ENCODE data around the gene CACNA1G.
A peak's percentile ranks its signal among the peaks of the same experiment; 100 is the strongest.

CACNA1G gene

DNA sequence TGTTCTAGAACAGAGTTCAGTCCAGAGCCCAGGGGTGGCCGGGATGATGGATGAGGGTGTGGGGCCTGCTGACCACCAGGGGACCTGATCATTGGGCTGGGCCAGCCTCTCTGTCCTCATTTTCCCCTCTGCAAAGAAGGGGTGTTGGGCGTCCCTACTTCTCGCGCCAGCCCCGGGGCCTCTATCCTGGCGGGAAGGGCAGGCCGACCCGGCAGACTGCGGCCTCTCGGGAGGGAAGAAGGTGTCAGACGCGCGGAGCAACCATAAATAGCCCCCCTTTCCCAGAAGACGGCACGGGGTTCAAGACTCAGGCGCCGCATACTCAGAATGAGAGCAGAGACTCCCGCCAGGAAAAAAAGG, 2.0 kb upstream of the CACNA1G start:
- in situ Hi-C loops (cut with HindIII; ENCODE audit: low pct_ligation_motif_present, low sequenced_read_pairs): loop anchor here (25.0 kb wide), 1 partner anchor 129 kb away; no protein-coding TSS in a partner anchor
- Histone ChIP-seq H3K27ac (no peak overlapping the region), H3K36me3 (replicated peaks) (no peaks in the 10 kb centered on the region), H3K27me3 (replicated peaks) (peaks cover 53% of the 10 kb centered on the region), H3K4me3 (ENCODE audit: low read depth, low read length) (no peak overlapping the region)
- TF ChIP-seq, protein P1, sequence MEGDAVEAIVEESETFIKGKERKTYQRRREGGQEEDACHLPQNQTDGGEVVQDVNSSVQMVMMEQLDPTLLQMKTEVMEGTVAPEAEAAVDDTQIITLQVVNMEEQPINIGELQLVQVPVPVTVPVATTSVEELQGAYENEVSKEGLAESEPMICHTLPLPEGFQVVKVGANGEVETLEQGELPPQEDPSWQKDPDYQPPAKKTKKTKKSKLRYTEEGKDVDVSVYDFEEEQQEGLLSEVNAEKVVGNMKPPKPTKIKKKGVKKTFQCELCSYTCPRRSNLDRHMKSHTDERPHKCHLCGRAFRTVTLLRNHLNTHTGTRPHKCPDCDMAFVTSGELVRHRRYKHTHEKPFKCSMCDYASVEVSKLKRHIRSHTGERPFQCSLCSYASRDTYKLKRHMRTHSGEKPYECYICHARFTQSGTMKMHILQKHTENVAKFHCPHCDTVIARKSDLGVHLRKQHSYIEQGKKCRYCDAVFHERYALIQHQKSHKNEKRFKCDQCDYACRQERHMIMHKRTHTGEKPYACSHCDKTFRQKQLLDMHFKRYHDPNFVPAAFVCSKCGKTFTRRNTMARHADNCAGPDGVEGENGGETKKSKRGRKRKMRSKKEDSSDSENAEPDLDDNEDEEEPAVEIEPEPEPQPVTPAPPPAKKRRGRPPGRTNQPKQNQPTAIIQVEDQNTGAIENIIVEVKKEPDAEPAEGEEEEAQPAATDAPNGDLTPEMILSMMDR (IDR thresholded peaks at IDR 0.05; ENCODE audit: low read depth, low read length, missing control alignments): no peak
- DNase-seq: no peak

DNA sequence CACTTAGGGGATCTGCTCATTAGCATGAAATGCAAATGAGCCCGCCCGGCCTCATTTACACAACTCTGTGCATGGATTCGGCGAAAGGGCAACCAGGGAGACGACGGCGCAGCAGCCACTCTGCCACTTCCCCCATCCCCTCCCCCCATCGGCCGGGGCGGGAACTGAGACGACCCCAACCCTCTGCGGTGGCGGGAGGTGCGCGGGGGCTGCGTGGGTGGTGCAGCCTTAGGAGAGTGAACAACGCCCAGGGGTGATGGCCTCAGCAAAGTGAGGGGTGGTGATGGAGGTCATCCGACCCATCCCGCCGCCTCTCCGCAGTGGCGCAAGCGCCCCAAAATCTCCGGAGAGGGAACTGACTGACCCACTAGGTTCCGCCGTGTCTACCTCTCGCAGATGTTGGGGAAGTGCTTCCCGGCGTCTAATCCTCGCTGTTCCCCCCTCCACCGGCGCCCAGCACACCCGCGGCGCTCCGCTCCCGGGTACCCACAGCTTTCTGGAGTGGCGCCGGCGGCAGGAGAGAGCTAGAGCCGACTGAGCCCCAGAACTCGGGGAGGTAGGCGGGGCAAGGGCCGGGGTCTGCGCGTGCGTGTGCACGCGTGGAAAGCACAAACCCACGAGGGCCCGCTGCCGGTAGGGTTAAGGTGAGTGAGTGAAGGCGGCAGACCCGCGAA, 1.4 kb upstream of the CACNA1G start:
- Histone ChIP-seq H3K4me3 (ENCODE audit: low read depth, low read length) (no peak overlapping the region), H3K36me3 (replicated peaks) (no peaks in the 10 kb centered on the region), H3K27ac (no peak overlapping the region), H3K27me3 (replicated peaks) (peaks cover 58% of the 10 kb centered on the region)
- in situ Hi-C loops (cut with HindIII; ENCODE audit: low pct_ligation_motif_present, low sequenced_read_pairs): loop anchor here (25.0 kb wide), 1 partner anchor 128 kb away; no protein-coding TSS in a partner anchor
- TF ChIP-seq, protein P1 (IDR thresholded peaks at IDR 0.05; ENCODE audit: low read depth, low read length, missing control alignments): no peak
- no peak for DNase-seq

DNA sequence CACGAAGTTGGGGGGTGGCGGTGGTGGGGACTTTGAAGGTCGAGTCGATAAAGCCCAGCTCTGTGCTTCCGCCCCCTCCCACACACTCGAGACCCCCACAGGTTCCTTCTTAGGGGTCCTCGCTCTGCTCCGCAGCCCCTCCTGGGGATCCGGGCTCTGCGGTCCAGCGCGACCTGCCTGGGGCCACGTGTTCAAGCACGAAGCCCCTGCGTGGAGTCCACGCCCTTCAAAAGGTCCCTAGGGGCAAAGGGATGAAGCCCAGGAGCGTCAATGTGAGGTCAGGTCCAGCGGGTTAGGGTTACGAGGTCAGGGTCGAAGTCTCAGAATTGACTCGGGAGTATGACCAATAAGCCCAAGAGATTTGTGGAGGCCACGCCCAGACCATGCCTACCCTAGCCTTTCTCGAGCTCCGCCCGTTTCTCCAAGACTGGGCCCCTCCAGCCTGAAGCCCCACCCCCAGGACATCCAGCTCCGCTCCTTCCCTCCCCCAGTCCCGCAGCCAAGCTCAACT, 786 bp upstream of the CACNA1G start:
- Histone ChIP-seq H3K36me3 (replicated peaks) (no peaks in the 10 kb centered on the region), H3K27ac (no peak overlapping the region), H3K27me3 (replicated peaks) (peaks cover 62% of the 10 kb centered on the region), H3K4me3 (ENCODE audit: low read depth, low read length) (peak overlapping the region; percentile 39)
- in situ Hi-C loops (cut with HindIII; ENCODE audit: low pct_ligation_motif_present, low sequenced_read_pairs): loop anchor here (25.0 kb wide), 1 partner anchor 128 kb away; no protein-coding TSS in a partner anchor
- DNase-seq: no peak
- TF ChIP-seq, protein P1 (IDR thresholded peaks at IDR 0.05; ENCODE audit: low read depth, low read length, missing control alignments): no peak

DNA sequence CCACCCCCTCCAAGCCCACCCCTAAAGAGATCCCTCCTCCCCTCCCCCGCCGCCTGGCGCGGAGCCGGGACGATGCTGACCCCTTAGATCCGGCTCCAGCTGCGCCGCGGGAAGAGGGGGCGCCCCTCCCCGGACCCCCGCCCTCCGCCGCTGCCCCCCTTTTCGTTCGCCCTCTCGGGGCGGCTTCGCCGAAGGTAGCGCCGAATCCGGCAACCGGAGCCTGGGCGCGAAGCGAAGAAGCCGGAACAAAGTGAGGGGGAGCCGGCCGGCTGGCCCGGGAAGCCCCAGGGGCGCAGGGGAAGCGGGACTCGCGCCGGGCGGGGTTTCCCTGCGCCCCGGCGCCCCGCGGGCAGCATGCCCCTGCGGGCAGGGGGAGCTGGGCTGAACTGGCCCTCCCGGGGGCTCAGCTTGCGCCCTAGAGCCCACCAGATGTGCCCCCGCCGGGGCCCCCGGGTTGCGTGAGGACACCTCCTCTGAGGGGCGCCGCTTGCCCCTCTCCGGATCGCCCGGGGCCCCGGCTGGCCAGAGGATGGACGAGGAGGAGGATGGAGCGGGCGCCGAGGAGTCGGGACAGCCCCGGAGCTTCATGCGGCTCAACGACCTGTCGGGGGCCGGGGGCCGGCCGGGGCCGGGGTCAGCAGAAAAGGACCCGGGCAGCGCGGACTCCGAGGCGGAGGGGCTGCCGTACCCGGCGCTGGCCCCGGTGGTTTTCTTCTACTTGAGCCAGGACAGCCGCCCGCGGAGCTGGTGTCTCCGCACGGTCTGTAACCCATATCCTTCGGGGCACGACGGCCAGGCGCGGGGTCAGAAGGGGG, 623 bp downstream of the CACNA1G start:
- peak overlapping the region; percentile 9 for H3K4me3 ChIP-seq (ENCODE audit: low read depth, low read length)
- DNase-seq: no peak
- no peak overlapping the region for H3K27ac ChIP-seq
- in situ Hi-C loops (cut with HindIII; ENCODE audit: low pct_ligation_motif_present, low sequenced_read_pairs): loop anchor here (25.0 kb wide), 1 partner anchor 126 kb away; no protein-coding TSS in a partner anchor
- peaks cover 65% of the 10 kb centered on the region for H3K27me3 ChIP-seq (replicated peaks)
- TF ChIP-seq, protein P1 (IDR thresholded peaks at IDR 0.05; ENCODE audit: low read depth, low read length, missing control alignments): no peak
- no peaks in the 10 kb centered on the region for H3K36me3 ChIP-seq (replicated peaks)

DNA sequence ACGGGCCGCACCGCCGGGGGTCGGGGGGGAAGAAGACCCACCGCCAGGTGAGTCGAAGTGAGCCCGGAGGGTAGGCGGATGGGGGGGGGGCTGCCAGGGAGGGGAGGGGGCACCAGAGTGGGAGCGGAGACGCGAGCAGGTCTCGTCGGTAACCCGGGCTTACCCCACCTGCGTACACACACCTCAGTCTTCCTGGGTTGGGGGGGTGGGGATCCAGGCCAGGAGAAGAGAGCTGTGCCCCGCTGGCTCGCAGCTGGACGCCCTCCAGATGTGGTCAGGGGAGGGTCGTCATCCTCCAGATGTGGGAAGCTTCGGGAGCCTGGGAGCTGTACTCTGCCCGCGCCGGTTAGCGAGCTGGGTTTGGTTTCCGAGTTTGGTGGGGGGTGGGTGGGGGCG, 1.2 kb downstream of the CACNA1G start:
- DNase-seq: no peak
- in situ Hi-C loops (cut with HindIII; ENCODE audit: low pct_ligation_motif_present, low sequenced_read_pairs): loop anchor here (25.0 kb wide), 1 partner anchor 126 kb away; no protein-coding TSS in a partner anchor

More for the DNA sequence above, 1.2 kb downstream of the CACNA1G start:
- no peak overlapping the region for H3K4me3 ChIP-seq (ENCODE audit: low read depth, low read length)
- H3K36me3 ChIP-seq (replicated peaks): no peaks in the 10 kb centered on the region
- no peak overlapping the region for H3K27ac ChIP-seq
- TF ChIP-seq, protein P1 (IDR thresholded peaks at IDR 0.05; ENCODE audit: low read depth, low read length, missing control alignments): no peak
- H3K27me3 ChIP-seq (replicated peaks): peaks cover 70% of the 10 kb centered on the region

All from brain microvascular endothelial cell (primary cell).